HG02885 (cell line): ENCODE measurements around the gene XIRP1.

Experiments used
- ATAC-seq: cut with Tn5 transposase; IDR thresholded peaks from one replicate; pipeline ENCODE4 v1.9.1; 2021; ENCODE audit warnings: mild to moderate bottlenecking; ENCODE audit not compliant: unreplicated experiment, poor library complexity

XIRP1 gene

GRCh38 chr3:39147711-39148434 lies 44.5 kb downstream of the XIRP1 start:
- ATAC-seq: peak; percentile 28

DNA sequence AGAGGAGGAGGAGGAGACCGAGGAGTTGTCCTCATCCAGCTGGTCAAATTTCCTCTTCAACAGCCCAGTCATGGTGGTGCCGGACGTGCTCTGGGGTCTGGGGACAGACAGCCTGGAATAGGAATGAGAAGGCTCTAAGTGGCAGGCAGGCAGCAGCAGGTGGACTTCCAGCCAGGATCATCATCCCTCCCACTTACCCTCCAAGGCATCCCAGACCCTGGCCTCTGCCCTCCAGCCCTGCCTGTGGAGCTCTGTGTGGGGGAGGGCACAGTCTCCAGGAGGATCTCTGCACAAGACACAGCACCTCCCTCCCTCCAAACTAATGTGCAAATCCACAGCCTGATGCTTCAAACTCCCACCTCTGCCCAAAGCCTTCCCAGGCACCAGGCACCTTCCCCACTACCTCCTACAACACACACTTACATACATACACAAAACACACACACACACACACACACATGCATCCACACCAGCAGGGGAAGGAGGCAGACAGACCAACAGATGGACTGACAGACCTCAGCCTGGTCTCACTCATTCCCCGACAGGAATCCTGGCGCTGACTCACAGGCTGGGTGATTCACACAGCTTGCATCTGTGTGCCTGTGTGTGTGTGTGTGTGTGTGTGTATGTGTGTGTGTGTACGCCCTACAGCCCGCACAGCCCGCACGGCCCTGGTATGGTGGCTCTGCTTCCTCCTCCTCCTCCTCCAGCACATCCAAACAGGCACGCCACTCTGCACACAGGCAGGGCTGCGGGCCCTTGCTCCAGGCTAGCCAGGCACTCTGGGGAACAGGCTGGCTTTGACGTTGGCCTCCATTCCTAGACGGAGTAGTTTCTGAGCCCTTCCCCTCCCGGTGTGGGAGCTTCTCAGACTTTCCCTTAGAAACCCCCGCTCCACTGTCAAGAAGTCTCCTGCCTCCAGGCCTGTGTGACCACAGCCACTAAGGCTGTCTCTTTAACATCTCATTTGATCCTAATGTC lies 45.5 kb downstream of the XIRP1 start:
- peak; percentile 16 for ATAC-seq

- ATAC-seq: no peak
Observed at GRCh38 chr3:39146083-39146501, 46.3 kb downstream of the XIRP1 start.

GRCh38 chr3:39144748-39145380 lies 47.5 kb downstream of the XIRP1 start:
- ATAC-seq: no peak

- no peak for ATAC-seq
Observed at GRCh38 chr3:39144095-39144747, 48.2 kb downstream of the XIRP1 start.

- ATAC-seq: no peak
Observed at GRCh38 chr3:39143051-39143885, 49.1 kb downstream of the XIRP1 start.

- no peak for ATAC-seq
Observed at GRCh38 chr3:39142067-39142466, 50.3 kb downstream of the XIRP1 start.

DNA sequence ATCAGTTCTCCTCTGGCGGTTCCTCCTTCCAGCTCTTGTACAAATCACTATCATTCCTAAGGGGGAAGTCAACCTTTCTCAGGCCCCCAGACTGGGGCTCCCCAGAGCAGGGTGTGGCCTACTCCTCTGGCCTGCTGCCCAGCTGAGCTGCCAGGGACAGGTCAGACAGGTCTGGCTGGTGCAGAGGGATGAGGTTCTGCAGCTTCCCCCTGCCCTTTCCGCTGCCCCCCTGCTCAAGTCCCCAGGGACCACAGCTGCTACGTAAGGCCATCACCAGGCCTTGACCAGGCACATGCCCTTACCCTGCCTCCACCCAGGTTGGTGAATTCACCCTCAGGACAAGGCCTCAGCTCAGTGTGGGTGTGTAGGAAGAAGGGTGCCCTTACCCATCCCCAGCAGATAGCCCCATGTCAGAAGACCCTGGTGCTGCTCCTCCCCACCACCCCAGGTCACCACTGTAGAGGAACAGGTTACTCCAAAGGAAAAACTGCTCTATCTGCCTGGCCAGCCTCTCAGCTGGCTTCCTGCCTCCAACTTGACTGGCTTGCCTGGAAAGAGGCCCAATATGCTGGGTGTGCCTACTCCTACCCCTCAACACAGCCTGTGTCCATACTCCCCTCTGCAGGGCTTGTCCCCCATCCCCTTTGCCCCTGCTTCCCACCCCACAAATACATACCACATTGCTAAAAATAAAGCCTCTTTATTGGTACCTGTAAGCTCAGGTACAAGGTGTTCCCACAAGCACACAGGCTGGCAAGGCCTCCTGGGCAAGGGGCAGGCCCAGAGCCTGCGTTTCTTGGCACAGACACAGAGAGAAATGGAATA lies 51.0 kb downstream of the XIRP1 start:
- ATAC-seq: no peak

DNA sequence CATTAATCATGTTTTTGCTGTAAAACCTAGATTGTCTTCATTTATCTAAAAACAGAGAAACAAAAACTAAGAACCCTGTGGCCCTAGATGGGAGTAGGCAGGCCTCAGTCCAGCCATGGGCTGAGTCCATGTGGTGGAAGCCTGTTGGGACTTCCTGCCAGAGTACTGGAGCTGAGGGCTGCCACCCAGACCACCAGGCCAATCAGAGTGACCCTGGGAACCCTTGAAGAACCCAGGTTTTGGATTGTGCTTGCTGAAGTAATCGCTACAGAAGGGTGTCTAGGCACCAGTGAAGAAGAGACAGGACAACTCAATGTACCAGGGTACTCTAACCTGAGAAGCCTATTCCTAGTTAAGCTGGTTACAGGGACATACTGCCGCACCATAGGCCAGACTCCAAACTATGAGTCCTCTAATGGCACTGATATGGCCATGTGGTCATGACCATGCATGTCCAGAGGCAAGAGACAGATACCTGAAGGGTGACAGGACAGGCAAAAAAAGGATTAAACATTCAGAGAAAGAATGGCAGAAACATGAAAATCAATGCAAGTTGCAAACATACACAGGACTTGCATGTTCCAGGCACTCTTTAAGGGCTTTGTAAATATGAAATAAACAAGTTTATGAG lies 51.9 kb downstream of the XIRP1 start:
- no peak for ATAC-seq

DNA sequence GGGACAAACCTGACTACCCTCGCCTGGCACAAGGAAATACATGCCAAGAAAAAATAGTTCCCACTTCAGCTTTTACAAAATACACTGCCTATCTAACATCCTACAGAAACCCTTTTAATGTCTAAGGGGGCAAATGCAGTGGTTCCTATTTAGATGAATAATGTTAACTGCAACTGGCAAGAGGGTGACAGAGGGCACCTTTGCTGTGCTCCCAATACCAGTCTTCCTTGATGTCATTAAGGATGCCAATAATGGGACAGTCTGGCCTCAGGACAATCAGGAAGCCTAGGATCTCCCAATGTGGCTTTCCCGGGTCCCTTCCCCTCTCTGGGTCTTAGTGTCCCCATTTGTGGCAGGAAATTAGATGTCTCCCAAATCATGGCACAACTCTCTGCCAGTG lies 53.0 kb downstream of the XIRP1 start:
- ATAC-seq: no peak

- no peak for ATAC-seq
Observed at GRCh38 chr3:39138804-39139415, 53.5 kb downstream of the XIRP1 start.

DNA sequence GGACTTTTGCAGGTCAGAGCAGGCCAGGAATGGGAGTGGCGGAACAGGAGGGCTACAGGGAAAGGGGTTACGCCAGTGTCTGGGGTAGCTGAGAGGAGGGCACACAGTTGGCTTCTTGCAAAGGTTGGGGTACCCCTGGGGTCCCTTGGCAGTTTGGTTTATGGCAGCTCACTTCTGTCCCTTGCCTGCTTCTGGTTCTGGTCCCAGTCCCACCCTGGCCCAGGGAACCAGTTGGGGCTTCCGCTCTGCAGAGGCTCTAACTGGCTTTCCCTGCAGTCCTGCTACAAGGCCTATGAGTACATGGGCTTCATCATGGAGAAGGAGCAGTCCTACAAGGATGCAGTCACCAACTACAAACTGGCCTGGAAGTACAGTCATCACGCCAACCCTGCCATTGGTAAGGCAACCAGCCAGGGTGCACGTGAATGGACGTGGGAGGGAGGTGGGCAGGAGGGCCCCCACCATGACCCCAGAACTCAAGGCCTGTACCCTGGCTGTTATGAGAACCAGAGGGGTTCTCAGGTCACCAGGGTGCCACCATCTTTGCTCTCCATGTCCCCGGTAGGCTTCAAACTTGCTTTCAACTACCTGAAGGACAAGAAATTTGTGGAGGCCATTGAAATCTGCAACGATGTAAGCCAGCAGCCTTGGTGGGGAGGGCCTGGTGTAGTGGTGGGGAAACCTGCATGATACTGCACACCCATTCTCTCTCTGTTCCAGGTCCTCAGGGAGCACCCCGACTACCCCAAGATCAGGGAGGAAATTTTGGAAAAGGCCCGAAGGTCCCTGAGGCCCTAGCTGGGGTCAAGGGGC lies 54.2 kb downstream of the XIRP1 start:
- no peak for ATAC-seq

GRCh38 chr3:39137435-39137936 lies 54.9 kb downstream of the XIRP1 start:
- ATAC-seq: no peak

- ATAC-seq: no peak
Observed at GRCh38 chr3:39136533-39137434, 55.6 kb downstream of the XIRP1 start.

- ATAC-seq: no peak
Observed at GRCh38 chr3:39135170-39135805, 57.1 kb downstream of the XIRP1 start.
